GM12878 (cell line): ENCODE measurements around the gene SORL1. TPM values are rescaled to one million over a fixed set of nuclear protein-coding genes. Genes with fewer than 3 reads are reported as not detected.

ENCODE experiments used
- ATAC-seq: fragments of 200-7000 bp; cut with Tn5 transposase; 3 replicates; pipeline ENCODE4 v1.9.1; 2020; ENCODE audit warnings: mild to moderate bottlenecking, moderate library complexity
- BruUV-seq: library from RNA; stranded (reverse); fragments of 400-500 nt; replicated peaks from 2 replicates; lab custom pipeline; 2021; lab: Mats Ljungman, UMichigan
- CTCF ChIA-PET: fragments of 300-600 bp; sonication (Branson Sonifier 250); formaldehyde crosslinking; extraction: SDS; loops from one replicate; lab custom pipeline; 2021; ENCODE audit warnings: inconsistent platforms; lab: Yijun Ruan, JAX
- POLR2A ChIA-PET: fragments of 350-600 bp; formaldehyde crosslinking; extraction: SDS; loops from one replicate; lab custom pipeline; 2021; ENCODE audit warnings: inconsistent platforms; lab: Charles Lee
- RAD21 ChIA-PET: fragments of 300-600 bp; sonication (Branson Sonifier 250); formaldehyde crosslinking; loops from one replicate; lab custom pipeline; 2023; ENCODE audit warnings: antibody characterized with exemption; ENCODE audit not compliant: unreplicated experiment; lab: Charles Lee
- SMC1A ChIA-PET: fragments of 300-600 bp; sonication (Branson Sonifier 250); formaldehyde crosslinking; loops from one replicate; lab custom pipeline; 2023; ENCODE audit not compliant: unreplicated experiment, uncharacterized antibody; lab: Charles Lee
- DNase-seq: peaks from one replicate; pipeline ENCODE4 v3.0.0-alpha.2; 2011; ENCODE audit warnings: low read depth, low spot score
- FAIRE-seq: peaks from 3 replicates; lab custom pipeline; 2011; peaks lifted over from hg19 to GRCh38; lab: Jason Lieb, UNC
- H2AFZ ChIP-seq: 2 replicates; pipeline ENCODE4 v1.6.0; 2011; ENCODE audit warnings: low read depth, low read length, control low read depth; ENCODE audit not compliant: control insufficient read depth
- H3K27ac ChIP-seq: 2 replicates; pipeline ENCODE4 v1.5.1; 2011; ENCODE audit warnings: control low read depth; ENCODE audit not compliant: control insufficient read depth, insufficient read depth
- H3K27me3 ChIP-seq, 2 experiments: replicated peaks in 1 of 2; 2 replicates each; pipeline versions ENCODE4 v1.6.0 to v1.6.1; 2011; ENCODE audit warnings: low read length in 1 of 2; ENCODE audit not compliant: control insufficient read depth in 2 of 2, insufficient read depth in 2 of 2
- H3K36me3 ChIP-seq, 2 experiments: 2 replicates each; pipeline ENCODE4 v1.5.1; 2011; ENCODE audit warnings: low read length in 1 of 2; ENCODE audit not compliant: control insufficient read depth in 2 of 2, insufficient read depth in 2 of 2
- H3K4me1 ChIP-seq: 2 replicates; pipeline ENCODE4 v1.6.1; 2011; ENCODE audit warnings: mild to moderate bottlenecking, low read length, moderate library complexity, mixed read lengths; ENCODE audit not compliant: control insufficient read depth, insufficient read depth
- H3K4me2 ChIP-seq: 2 replicates; pipeline ENCODE4 v1.6.0; 2011; ENCODE audit warnings: control low read depth; ENCODE audit not compliant: control insufficient read depth, insufficient read depth
- H3K4me3 ChIP-seq: fragments of 200-600 bp; sonication (generic); 2 replicates; pipeline ENCODE4 v1.5.1; 2016
- H3K79me2 ChIP-seq: 2 replicates; pipeline ENCODE4 v1.6.0; 2011; ENCODE audit warnings: low read length; ENCODE audit not compliant: control insufficient read depth, insufficient read depth
- H3K9ac ChIP-seq: 2 replicates; pipeline ENCODE4 v1.8.0; 2011; ENCODE audit warnings: low read length, control low read depth, mixed read lengths; ENCODE audit not compliant: control insufficient read depth, insufficient read depth
- H3K9me3 ChIP-seq: replicated peaks from 3 replicates; pipeline ENCODE4 v1.5.1; 2011; ENCODE audit warnings: mild to moderate bottlenecking, low read length; ENCODE audit not compliant: control insufficient read depth, insufficient read depth
- H4K20me1 ChIP-seq: 2 replicates; pipeline ENCODE4 v1.6.0; 2011; ENCODE audit not compliant: control insufficient read depth, insufficient read depth
- BCL11A ChIP-seq: IDR thresholded peaks from 2 replicates; pipeline ENCODE4 v1.6.1; 2011; ENCODE audit warnings: low read depth, low read length
- ESRRA ChIP-seq: IDR thresholded peaks from 2 replicates; pipeline ENCODE4 v1.6.1; 2012; ENCODE audit warnings: mild to moderate bottlenecking, low read length, improper control_type of control experiment
- ETV6 ChIP-seq, 2 experiments: fragments of 450-650 bp in 1 of 2; IDR thresholded peaks in 1 of 2; conservative IDR thresholded peaks in 1 of 2; 2 replicates each; pipeline ENCODE4 v1.6.1; 2014; ENCODE audit warnings: antibody characterized with exemption in 1 of 2, borderline replicate concordance in 1 of 2, low read depth in 1 of 2, mild to moderate bottlenecking in 1 of 2, moderate library complexity in 1 of 2
- HDGF ChIP-seq: fragments of 450-650 bp; IDR thresholded peaks from 2 replicates; pipeline ENCODE4 v1.6.1; 2016; ENCODE audit warnings: antibody characterized with exemption
- MTA2 ChIP-seq: fragments of 450-650 bp; IDR thresholded peaks from 2 replicates; pipeline ENCODE4 v1.6.1; 2016; ENCODE audit warnings: low read depth, mild to moderate bottlenecking, moderate library complexity
- MTA3 ChIP-seq: IDR thresholded peaks from 2 replicates; pipeline ENCODE4 v1.6.1; 2012; ENCODE audit warnings: low read length, inconsistent platforms, borderline replicate concordance
- NFYA ChIP-seq: IDR thresholded peaks from 2 replicates; pipeline ENCODE4 v1.6.1; 2011; ENCODE audit warnings: low read depth, mild to moderate bottlenecking, low read length, improper control_type of control experiment, borderline replicate concordance
- PBX3 ChIP-seq: IDR thresholded peaks from 2 replicates; pipeline ENCODE4 v1.6.1; 2011; ENCODE audit warnings: mild to moderate bottlenecking, low read depth, low read length, moderate library complexity; ENCODE audit not compliant: insufficient replicate concordance
- RAD21 ChIP-seq: IDR thresholded peaks from 2 replicates; pipeline ENCODE4 v1.6.1; 2011; ENCODE audit warnings: mild to moderate bottlenecking, low read depth, low read length, moderate library complexity; ENCODE audit not compliant: insufficient read depth
- RUNX3 ChIP-seq: IDR thresholded peaks from 2 replicates; pipeline ENCODE4 v1.6.1; 2012; ENCODE audit warnings: low read length, inconsistent platforms
- SMC3 ChIP-seq: IDR thresholded peaks from 2 replicates; pipeline ENCODE4 v1.6.1; 2011; ENCODE audit warnings: low read length, improper control_type of control experiment, borderline replicate concordance
- SPI1 ChIP-seq: IDR thresholded peaks from 2 replicates; pipeline ENCODE4 v1.6.1; 2011; ENCODE audit warnings: low read depth, mild to moderate bottlenecking, low read length, moderate library complexity, borderline replicate concordance; ENCODE audit not compliant: insufficient read depth
- SRF ChIP-seq, 2 experiments: IDR thresholded peaks; 2 replicates each; pipeline ENCODE4 v1.6.1; 2011; ENCODE audit warnings: low read depth in 2 of 2, low read length in 2 of 2, mild to moderate bottlenecking in 1 of 2, moderate library complexity in 1 of 2
- SUPT20H ChIP-seq: IDR thresholded peaks from 2 replicates; pipeline ENCODE4 v1.6.1; 2011; ENCODE audit warnings: low read depth, mild to moderate bottlenecking, low read length, moderate library complexity, borderline replicate concordance; ENCODE audit not compliant: control insufficient read depth
- WRNIP1 ChIP-seq: IDR thresholded peaks from 2 replicates; pipeline ENCODE4 v1.6.1; 2011; ENCODE audit warnings: low read depth, low read length, improper control_type of control experiment, borderline replicate concordance
- ZBED1 ChIP-seq: IDR thresholded peaks from 2 replicates; pipeline ENCODE4 v1.6.1; 2016; ENCODE audit warnings: borderline replicate concordance
- ZBTB11 ChIP-seq: fragments of 450-650 bp; formaldehyde crosslinking; IDR thresholded peaks from 2 replicates; pipeline ENCODE4 v1.5.0; 2022; ENCODE audit warnings: mild to moderate bottlenecking, missing genetic modification characterization
- WGBS: methylation state at CpG from one replicate; pipeline ENCODE4 v1.1.6; 2016; ENCODE audit warnings: low lambda C conversion rate; ENCODE audit not compliant: insufficient replicate concordance, insufficient coverage; ENCODE audit errors: missing lambda C conversion rate; 5-methylcytosine and 5-hydroxymethylcytosine counted together
- in situ Hi-C: fragments of 300-500 bp; cut with MboI; formaldehyde crosslinking; loops from 9 replicates; pipeline ENCODE4 v1.14.3; 2018; ENCODE audit warnings: mixed read lengths
- intact Hi-C: fragments of 100-400 bp; cut with micrococcal nuclease; formaldehyde crosslinking; loops from one replicate; pipeline ENCODE4 v1.14.2; 2022; ENCODE audit not compliant: unreplicated experiment
- polyA plus RNA-seq, 11 experiments: library from polyadenylated mRNA; depleted of rRNA in 4 of 11; unstranded in 6 of 11; stranded (reverse) in 5 of 11; fragments of >200 nt; fragmentation: Nextera tagmentation in 4 of 11; fragmentation: Illumina TruSeq in 1 of 11; extraction: Ambion mirVana in 4 of 11; extraction: Trizol in 1 of 11; gene quantifications; 1 replicate in 1 of 11; 2 replicates in 10 of 11; pipeline versions ENCODE4 v1.2.1 to v1.2.3, GENCODE V29; 2011 to 2016; ENCODE audit warnings: inconsistent platforms in 2 of 11, missing spikeins in 2 of 11, low read depth in 1 of 11
- total RNA-seq, 4 experiments: library from RNA; depleted of rRNA in 3 of 4; stranded (reverse); fragments of >200 nt in 3 of 4; fragmentation: Illumina TruSeq in 1 of 4; extraction: Trizol in 1 of 4; gene quantifications; 2 replicates each; pipeline versions ENCODE4 v1.2.1 to v1.2.3, GENCODE V29; 2013 to 2021
- TF ChIP-seq, protein P1 (sequence below): IDR thresholded peaks from 2 replicates; pipeline ENCODE4 v1.6.1; 2011; ENCODE audit warnings: low read depth, low read length, improper control_type of control experiment, borderline replicate concordance

Gene SORL1
- total and polyA plus RNA-seq, 10 of the 15 experiments (the other 5 are each of a cell fraction or from before 2014, with no cell fraction given) = 20.2 to 107 (median 59.9) TPM

DNA sequence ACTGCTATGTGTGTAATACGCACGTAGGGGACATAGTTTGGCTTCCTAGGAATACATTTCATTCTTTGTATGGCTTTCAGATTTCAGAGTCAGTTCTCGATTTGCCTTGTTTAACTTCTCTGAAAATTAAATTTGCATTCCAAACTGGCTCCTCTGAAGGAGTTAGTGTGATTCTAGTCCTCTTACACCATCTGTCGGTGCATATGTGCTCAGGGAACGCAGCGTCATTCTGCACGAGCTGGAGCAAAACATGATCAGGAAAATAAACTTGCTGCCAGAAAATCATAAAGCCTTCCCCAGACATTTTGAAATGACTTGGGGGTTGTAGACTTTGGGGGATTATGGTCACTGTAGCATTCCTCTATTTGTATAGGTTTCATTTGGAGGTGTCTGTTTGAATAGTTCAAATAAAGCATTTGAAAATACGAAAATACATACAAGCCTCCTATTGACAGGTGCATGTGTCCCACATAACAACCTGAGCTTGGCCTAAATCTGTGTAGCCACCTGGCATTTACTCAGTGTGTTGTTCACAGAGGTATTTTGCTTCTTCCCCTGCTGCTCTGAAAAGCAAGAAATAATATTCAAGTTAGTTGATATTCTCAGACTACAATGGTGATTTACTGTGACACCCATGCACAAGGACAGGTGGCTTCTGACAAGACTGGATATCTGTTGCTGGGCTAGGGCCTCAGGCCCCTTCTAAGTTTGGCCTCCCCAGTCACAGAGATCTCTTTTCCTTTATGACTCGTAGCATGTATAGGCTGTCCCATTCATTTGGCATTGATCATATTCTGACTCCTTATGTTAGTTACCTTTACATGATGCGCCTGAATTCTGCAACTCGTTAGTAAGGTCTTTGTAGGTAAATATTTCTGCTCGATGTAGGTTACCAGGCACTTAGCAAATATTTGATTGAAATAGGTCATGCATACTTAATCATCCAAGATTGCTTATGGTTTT, 82.3 kb downstream of the SORL1 start:
- ChIA-PET RAD21 (interaction anchor here (0.6 kb wide), 1 partner anchor 497 kb away, joined by 5 read pairs; no protein-coding TSS in a partner anchor), CTCF (no interaction called here), POLR2A (no interaction called here), SMC1A (interaction anchor here (0.8 to 0.9 kb wide), 2 partner anchors 36 to 41 kb away, joined by 3 read pairs; no protein-coding TSS in a partner anchor)
- H3K36me3 ChIP-seq = peaks cover 16 to 35% of the 10 kb centered on the region in 2 experiments
- H3K27me3 ChIP-seq = no peaks in the 10 kb centered on the region
- no peak overlapping the region for H3K4me3 ChIP-seq
- peaks cover 8% of the 10 kb centered on the region for H3K9me3 ChIP-seq
- no peak overlapping the region for H3K9ac ChIP-seq
- H3K27ac ChIP-seq = no peak overlapping the region
- in situ Hi-C loops (no loop called here), intact Hi-C loops (loop anchor here (5.0 kb wide), 1 partner anchor 72 kb away; no protein-coding TSS in a partner anchor)
- peaks cover 45% of the 10 kb centered on the region for H3K4me1 ChIP-seq
- DNase-seq = no peak
- H4K20me1 ChIP-seq = no peaks in the 10 kb centered on the region
- H3K79me2 ChIP-seq = peaks cover 6% of the 10 kb centered on the region
- no peak for TF ChIP-seq MTA2
- TF ChIP-seq SPI1 = no peak
- TF ChIP-seq ESRRA = no peak
- no peak for TF ChIP-seq ETV6 (conservative IDR thresholded peaks at IDR 0.05 in 1 of 2, IDR thresholded peaks at IDR 0.05 in 1 of 2; ENCODE audit: borderline replicate concordance in 1 of 2, low read depth in 1 of 2)
- no peak for TF ChIP-seq WRNIP1
- no peak for TF ChIP-seq RUNX3
- TF ChIP-seq HDGF = no peak
- TF ChIP-seq RAD21 = no peak
- TF ChIP-seq ZBED1 = no peak
- TF ChIP-seq ZBTB11 (CRISPR knock-in tag) = no peak
- no peak for TF ChIP-seq PBX3
- TF ChIP-seq, protein P1, sequence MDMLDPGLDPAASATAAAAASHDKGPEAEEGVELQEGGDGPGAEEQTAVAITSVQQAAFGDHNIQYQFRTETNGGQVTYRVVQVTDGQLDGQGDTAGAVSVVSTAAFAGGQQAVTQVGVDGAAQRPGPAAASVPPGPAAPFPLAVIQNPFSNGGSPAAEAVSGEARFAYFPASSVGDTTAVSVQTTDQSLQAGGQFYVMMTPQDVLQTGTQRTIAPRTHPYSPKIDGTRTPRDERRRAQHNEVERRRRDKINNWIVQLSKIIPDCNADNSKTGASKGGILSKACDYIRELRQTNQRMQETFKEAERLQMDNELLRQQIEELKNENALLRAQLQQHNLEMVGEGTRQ = no peak
- no peak for TF ChIP-seq SMC3
- TF ChIP-seq SRF (IDR thresholded peaks at IDR 0.05; ENCODE audit: low read depth in 2 of 2, low read length in 2 of 2) = no peak
- TF ChIP-seq NFYA = no peak
- TF ChIP-seq SUPT20H = no peak
- no peak for TF ChIP-seq MTA3
- TF ChIP-seq BCL11A = no peak
- no peak for ATAC-seq
- FAIRE-seq = no peak
- no peak overlapping the region for H2AFZ ChIP-seq
- BruUV-seq = no TSS peak
- H3K4me2 ChIP-seq = no peak overlapping the region
- WGBS = 73% methylated on average over 12 of the region's 12 CpGs
